ENCODE measurements around the gene USP6NL. TPM values are rescaled to one million over a fixed set of nuclear protein-coding genes. Genes with fewer than 3 reads are reported as not detected.

USP6NL gene
- polyA plus RNA-seq, 1 of the 3 experiments (the other 2 are of a cell fraction) = 8.9 TPM

GRCh38 chr10:11536228-11536627, 75.2 kb downstream of the USP6NL start:
- no peak overlapping the region for H2AFZ ChIP-seq (ENCODE audit: low read depth)
- H3K9ac ChIP-seq = no peak overlapping the region
- no peak overlapping the region for H3K27ac ChIP-seq (ENCODE audit: low read depth in 2 of 2, low read length in 1 of 2)
- TF ChIP-seq YY1 (IDR thresholded peaks at IDR 0.05; ENCODE audit: low read depth) (no peak), USF2 (IDR thresholded peaks at IDR 0.05; ENCODE audit: borderline replicate concordance, low read depth, low read length) (no peak), CHD2 (IDR thresholded peaks at IDR 0.05; ENCODE audit: low read length, partially characterized antibody) (no peak), FOXM1 (IDR thresholded peaks at IDR 0.05; ENCODE audit: low read depth) (no peak), MEF2A (IDR thresholded peaks at IDR 0.05; ENCODE audit: borderline replicate concordance, low read depth) (no peak), SIN3A (IDR thresholded peaks at IDR 0.05; ENCODE audit: borderline replicate concordance, low read depth, low read length) (no peak), FOSL2 (IDR thresholded peaks at IDR 0.05; ENCODE audit: borderline replicate concordance, low read depth) (no peak), POLR2AphosphoS5 (IDR thresholded peaks at IDR 0.05; ENCODE audit: low read depth, low read length) (no peak), TEAD4 (IDR thresholded peaks at IDR 0.05; ENCODE audit: borderline replicate concordance, insufficient read depth) (no peak), MXI1 (IDR thresholded peaks at IDR 0.05; ENCODE audit: low read depth, low read length) (no peak), SMC3 (IDR thresholded peaks at IDR 0.05; ENCODE audit: low read depth, low read length) (no peak), FOXJ3 (CRISPR knock-in tag; IDR thresholded peaks at IDR 0.05) (no peak), ELF1 (IDR thresholded peaks at IDR 0.05) (no peak), PBX3 (IDR thresholded peaks at IDR 0.05) (no peak), TCF12 (IDR thresholded peaks at IDR 0.05) (no peak), RCOR1 (IDR thresholded peaks at IDR 0.05; ENCODE audit: low read length) (no peak), RAD21 (IDR thresholded peaks at IDR 0.05; ENCODE audit: low read length) (no peak)
- H3K4me2 ChIP-seq = no peak overlapping the region
- H3F3A ChIP-seq (replicated peaks; ENCODE audit: insufficient read depth) = no peaks in the 10 kb centered on the region
- no peak overlapping the region for H3K4me3 ChIP-seq (ENCODE audit: low read depth in 2 of 2, low read length in 1 of 2)
- peaks cover 3 to 5% of the 10 kb centered on the region in 2 experiments; a peak in 3 of 4 replicates for H3K4me1 ChIP-seq (ENCODE audit: control insufficient read depth in 1 of 2, insufficient read depth in 2 of 2, low read depth in 1 of 2, low read length in 1 of 2)
- peaks cover 10% of the 10 kb centered on the region for H4K20me1 ChIP-seq (ENCODE audit: insufficient read depth)
- H3K36me3 ChIP-seq (replicated peaks in 1 of 2; ENCODE audit: control insufficient read depth in 1 of 2, insufficient read depth in 2 of 2, low read length in 1 of 2) = no peaks in the 10 kb centered on the region
- no peaks in the 10 kb centered on the region for H3K9me2 ChIP-seq
- H3K79me2 ChIP-seq (ENCODE audit: insufficient read depth) = peaks cover 12% of the 10 kb centered on the region; the same call in 1 of the 2 replicates
- DNase-seq = no peak
- H3K9me3 ChIP-seq = no peaks in the 10 kb centered on the region
- ChIA-PET POLR2A (no interaction called here), CTCF (interaction anchor here (1.2 to 1.5 kb wide), 3 partner anchors 11 to 189 kb away, joined by 3 read pairs; no protein-coding TSS in a partner anchor)
- WGBS (ENCODE audit: low lambda C conversion rate) = 96% methylated on average over 1 of the region's 1 CpG
- no peaks in the 10 kb centered on the region for H3K27me3 ChIP-seq (ENCODE audit: insufficient read depth)

- Histone ChIP-seq H3K36me3 (replicated peaks in 1 of 2; ENCODE audit: control insufficient read depth in 1 of 2, insufficient read depth in 2 of 2, low read length in 1 of 2) (no peaks in the 10 kb centered on the region), H3K27me3 (ENCODE audit: insufficient read depth) (no peaks in the 10 kb centered on the region), H2AFZ (ENCODE audit: low read depth) (no peak overlapping the region), H4K20me1 (ENCODE audit: insufficient read depth) (peaks cover 8% of the 10 kb centered on the region), H3K9ac (no peak overlapping the region), H3K9me3 (no peaks in the 10 kb centered on the region), H3F3A (replicated peaks; ENCODE audit: insufficient read depth) (no peaks in the 10 kb centered on the region), H3K79me2 (ENCODE audit: insufficient read depth) (peaks cover 12% of the 10 kb centered on the region; the same call in 1 of the 2 replicates), H3K9me2 (no peaks in the 10 kb centered on the region), H3K4me1 (ENCODE audit: control insufficient read depth in 1 of 2, insufficient read depth in 2 of 2, low read depth in 1 of 2, low read length in 1 of 2) (peaks cover 3 to 5% of the 10 kb centered on the region in 2 experiments; a peak in 3 of 4 replicates), H3K4me3 (ENCODE audit: low read depth in 2 of 2, low read length in 1 of 2) (no peak overlapping the region), H3K27ac (ENCODE audit: low read depth in 2 of 2, low read length in 1 of 2) (no peak overlapping the region), H3K4me2 (no peak overlapping the region)
- ChIA-PET CTCF (interaction anchor here (0.8 to 1.5 kb wide), 5 partner anchors 10 to 189 kb away, joined by 3 read pairs; no protein-coding TSS in a partner anchor), POLR2A (no interaction called here)
- 97% methylated on average over 5 of the region's 5 CpGs for WGBS (ENCODE audit: low lambda C conversion rate)
- no peak for DNase-seq
- TF ChIP-seq IRF3 (IDR thresholded peaks at IDR 0.05; ENCODE audit: low read depth, low read length) (no peak), FOXM1 (IDR thresholded peaks at IDR 0.05; ENCODE audit: low read depth) (no peak), RCOR1 (IDR thresholded peaks at IDR 0.05; ENCODE audit: low read length) (no peak), ELF1 (IDR thresholded peaks at IDR 0.05) (no peak), RXRA (IDR thresholded peaks at IDR 0.05; ENCODE audit: borderline replicate concordance, low read depth) (no peak), EP300 (IDR thresholded peaks at IDR 0.05; ENCODE audit: borderline replicate concordance in 1 of 2, low read depth in 1 of 2, low read length in 1 of 2) (no peak), MEF2A (IDR thresholded peaks at IDR 0.05; ENCODE audit: borderline replicate concordance, low read depth) (no peak), NFIC (IDR thresholded peaks at IDR 0.05; ENCODE audit: borderline replicate concordance) (no peak), JUND (IDR thresholded peaks at IDR 0.05) (no peak), EZH2phosphoT487 (IDR thresholded peaks at IDR 0.05; ENCODE audit: borderline replicate concordance, low read depth) (no peak), MXI1 (IDR thresholded peaks at IDR 0.05; ENCODE audit: low read depth, low read length) (no peak), SMC3 (IDR thresholded peaks at IDR 0.05; ENCODE audit: low read depth, low read length) (no peak), RFX5 (IDR thresholded peaks at IDR 0.05; ENCODE audit: low read length) (no peak), USF2 (IDR thresholded peaks at IDR 0.05; ENCODE audit: borderline replicate concordance, low read depth, low read length) (no peak), CHD2 (IDR thresholded peaks at IDR 0.05; ENCODE audit: low read length, partially characterized antibody) (no peak)
Observed at GRCh38 chr10:11535346-11535959, 76.0 kb downstream of the USP6NL start.
